Endothelial cell of umbilical vein (primary cell): ENCODE measurements around the gene PAM16. TPM values are rescaled to one million over a fixed set of nuclear protein-coding genes. Genes with fewer than 3 reads are reported as not detected.

ENCODE experiments used
- BruUV-seq: library from RNA; stranded (reverse); fragments of 400-500 nt; replicated peaks from 2 replicates; lab custom pipeline; 2021; lab: Mats Ljungman, UMichigan
- CTCF ChIA-PET: fragments of 300-600, 350-600 bp; sonication (Branson Sonifier 250); formaldehyde crosslinking; loops from one replicate; lab custom pipeline; 2021; ENCODE audit warnings: antibody characterized with exemption, inconsistent platforms; lab: Charles Lee
- POLR2A ChIA-PET: fragments of 300-600, 350-600 bp; sonication (Branson Sonifier 250); formaldehyde crosslinking; loops from one replicate; lab custom pipeline; 2021; ENCODE audit warnings: antibody characterized with exemption, inconsistent platforms; lab: Charles Lee
- DNase-seq: peaks from one replicate; pipeline ENCODE4 v3.0.0-alpha.2; 2011; ENCODE audit warnings: low read depth, low spot score
- FAIRE-seq: peaks from 2 replicates; lab custom pipeline; 2011; peaks lifted over from hg19 to GRCh38; lab: Jason Lieb, UNC
- H2AFZ ChIP-seq: 2 replicates; pipeline ENCODE4 v1.6.0; 2012; ENCODE audit warnings: low read depth, low read length, control low read depth, inconsistent platforms
- H3K27ac ChIP-seq: 2 replicates; pipeline ENCODE4 v1.5.1; 2011; ENCODE audit warnings: low read depth, mild to moderate bottlenecking, control low read depth, low read length, moderate library complexity; ENCODE audit not compliant: insufficient read depth
- H3K27me3 ChIP-seq, 2 experiments: 2 replicates each; pipeline versions ENCODE4 v1.6.0 to v1.6.1; 2011; ENCODE audit warnings: low read length in 2 of 2, mixed read lengths in 1 of 2; ENCODE audit not compliant: control insufficient read depth in 2 of 2, insufficient read depth in 2 of 2
- H3K36me3 ChIP-seq, 2 experiments: 2 replicates in 1 of 2; 3 replicates in 1 of 2; pipeline ENCODE4 v1.5.1; 2011; ENCODE audit warnings: low read length in 2 of 2, mild to moderate bottlenecking in 1 of 2, moderate library complexity in 1 of 2; ENCODE audit not compliant: control insufficient read depth in 2 of 2, insufficient read depth in 2 of 2; ENCODE audit errors: extremely low read depth in 1 of 2
- H3K4me1 ChIP-seq: 3 replicates; pipeline ENCODE4 v1.5.1; 2011; ENCODE audit warnings: mild to moderate bottlenecking, low read length; ENCODE audit not compliant: control insufficient read depth, insufficient read depth; ENCODE audit errors: extremely low read depth
- H3K4me2 ChIP-seq: 2 replicates; pipeline ENCODE4 v1.6.1; 2011; ENCODE audit warnings: low read length, control low read depth, mixed read lengths; ENCODE audit not compliant: insufficient read depth
- H3K4me3 ChIP-seq, 3 experiments: fragments of 200-600 bp in 1 of 3; sonication (generic), shearing (Covaris generic) in 1 of 3; replicated peaks in 1 of 3; 2 replicates each; pipeline ENCODE4 v1.5.1; 2011 to 2016; ENCODE audit warnings: control low read depth in 3 of 3, low read length in 3 of 3, mild to moderate bottlenecking in 2 of 3, inconsistent platforms in 1 of 3, low read depth in 1 of 3, moderate library complexity in 1 of 3; ENCODE audit not compliant: insufficient read depth in 1 of 3
- H3K79me2 ChIP-seq: 2 replicates; pipeline ENCODE4 v1.6.0; 2012; ENCODE audit warnings: low read length, inconsistent platforms; ENCODE audit not compliant: control insufficient read depth, insufficient read depth
- H3K9ac ChIP-seq: replicated peaks from 2 replicates; pipeline ENCODE3; 2011; ENCODE audit warnings: low read length, control low read depth; ENCODE audit not compliant: insufficient read depth; ENCODE audit errors: extremely low read depth
- H3K9me1 ChIP-seq: replicated peaks from 3 replicates; pipeline ENCODE4 v1.6.0; 2011; ENCODE audit warnings: mild to moderate bottlenecking, low read length; ENCODE audit not compliant: control insufficient read depth, insufficient read depth; ENCODE audit errors: extremely low read depth
- H3K9me3 ChIP-seq: replicated peaks from 2 replicates; pipeline ENCODE4 v1.5.1; 2012; ENCODE audit warnings: low read length, inconsistent platforms; ENCODE audit not compliant: control insufficient read depth, insufficient read depth
- H4K20me1 ChIP-seq: replicated peaks from 2 replicates; pipeline ENCODE3; 2011; ENCODE audit warnings: mild to moderate bottlenecking, low read length; ENCODE audit not compliant: control insufficient read depth, insufficient read depth; ENCODE audit errors: extremely low read depth
- CTCF ChIP-seq, 2 donors: IDR thresholded peaks; 1 replicate in 1 of 2; 2 replicates in 1 of 2; pipeline ENCODE4 v1.5.1; 2011; ENCODE audit warnings: low read length in 2 of 2, mild to moderate bottlenecking in 2 of 2, moderate library complexity in 2 of 2, control low read depth in 1 of 2, inconsistent platforms in 1 of 2, low read depth in 1 of 2; ENCODE audit not compliant: insufficient read depth in 1 of 2; ENCODE audit errors: extremely low read depth in 1 of 2
- JUN ChIP-seq: IDR thresholded peaks from 2 replicates; pipeline ENCODE4 v1.6.1; 2011; ENCODE audit warnings: borderline replicate concordance, low read depth; ENCODE audit not compliant: insufficient read length, insufficient read depth
- MYC ChIP-seq: IDR thresholded peaks from one replicate; pipeline ENCODE4 v1.6.1; 2011; ENCODE audit warnings: mild to moderate bottlenecking, low read depth, low read length
- POLR2AphosphoS5 ChIP-seq: IDR thresholded peaks from 2 replicates; pipeline ENCODE4 v1.6.1; 2012; ENCODE audit warnings: low read depth, mild to moderate bottlenecking, control low read depth, low read length, moderate library complexity; ENCODE audit not compliant: insufficient read depth
- dilution Hi-C: fragments of 300-500 bp; cut with MboI; formaldehyde crosslinking; loops from one replicate; pipeline ENCODE4 v1.15.0; 2019; ENCODE audit warnings: low sequenced_read_pairs; ENCODE audit not compliant: extremely low pct_ligation_motif_present
- intact Hi-C: fragments of 100-400 bp; cut with micrococcal nuclease; formaldehyde crosslinking; loops from one replicate; pipeline ENCODE4 v1.10.0; 2022
- polyA plus RNA-seq, 4 experiments: library from polyadenylated mRNA; depleted of rRNA in 3 of 4; stranded (reverse) in 3 of 4; unstranded in 1 of 4; fragments of >200 nt; gene quantifications; 2 replicates each; pipeline versions ENCODE4 v1.2.1 to v1.2.3, GENCODE V29; 2011 to 2012; ENCODE audit warnings: missing spikeins in 1 of 4
- total RNA-seq: library from RNA; stranded (reverse); gene quantifications from 2 replicates; pipeline ENCODE4 v1.2.3, GENCODE V29; 2021
- TF ChIP-seq, protein P1 (sequence below): IDR thresholded peaks from 2 replicates; pipeline ENCODE4 v1.6.1; 2011; ENCODE audit not compliant: insufficient read depth, insufficient read length

PAM16 gene
- total and polyA plus RNA-seq, 2 donors (not counting 3 experiments of a cell fraction or from before 2014, with no cell fraction given), result 40.0 to 67.2 TPM

DNA sequence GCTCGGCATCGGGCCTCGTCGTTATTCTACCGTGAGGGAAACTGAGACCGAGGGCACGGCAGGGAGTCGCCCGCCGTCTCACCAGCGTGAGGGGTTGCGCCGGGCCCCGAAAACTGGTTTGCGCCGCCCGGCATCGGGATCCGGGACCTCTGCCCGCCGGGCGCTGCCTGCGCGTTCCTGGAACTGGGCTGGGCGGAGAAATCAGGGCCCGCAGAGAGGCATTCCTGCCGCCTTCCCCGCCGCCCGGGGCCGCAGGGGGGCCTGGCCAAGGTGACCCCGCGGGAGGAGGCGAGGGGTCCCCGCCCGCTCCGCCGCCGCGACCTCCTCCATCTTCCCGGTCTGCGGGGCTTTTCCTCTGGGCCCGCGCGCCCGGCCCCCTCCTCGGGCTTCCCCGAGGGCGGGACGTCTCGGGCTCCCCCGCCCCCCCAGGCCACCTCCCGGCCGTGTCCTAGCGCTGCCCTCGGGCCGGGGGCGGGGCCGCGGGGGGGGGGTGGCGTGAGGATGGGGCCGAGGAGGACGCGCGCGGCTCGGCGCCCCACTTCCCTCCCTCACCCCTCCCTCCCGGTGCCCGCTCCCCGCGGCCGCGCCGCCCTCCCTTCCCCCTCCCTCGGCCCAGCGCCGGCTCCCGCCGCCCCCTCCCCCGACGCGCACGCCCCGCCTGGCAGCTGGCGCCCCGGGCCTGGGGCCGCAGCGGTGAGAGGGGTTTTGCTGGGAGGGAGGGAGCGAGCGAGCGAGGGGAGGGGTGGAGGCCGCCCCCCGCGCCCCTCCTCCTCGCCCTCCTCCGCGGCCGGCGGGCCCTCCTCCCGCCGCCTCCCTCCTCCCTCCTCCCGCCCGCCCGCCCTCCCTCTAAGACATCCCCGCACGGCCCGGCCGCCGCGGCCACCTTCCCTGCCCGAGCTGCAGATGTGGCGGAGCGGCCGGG lies 35.7 kb downstream of the PAM16 start, which contains the start of gene GLIS2:
Gene GLIS2, plus strand, starts transcription at position 882 of the 922 bp plus-strand sequence. CDS start 16,214 bp downstream, outside the sequence.
- H3K9ac ChIP-seq, result peak within 1 kb of the TSS; percentile 53
- H3K79me2 ChIP-seq, result peaks cover 36% of the 10 kb centered on the region
- no peaks in the 10 kb centered on the region for H3K9me1 ChIP-seq
- no TSS peak for BruUV-seq
- ChIA-PET CTCF (interaction anchor here (0.6 to 6.0 kb wide), 11 partner anchors 9 to 115 kb away, joined by 3 to 73 read pairs (median 5); partner anchors contain the start of gene TFAP4), POLR2A (interaction anchor here (0.9 kb wide), 1 partner anchor 42 kb away, joined by 5 read pairs; the partner anchor contains the start of gene TFAP4)
- FAIRE-seq, result peak; percentile 62
- TF ChIP-seq MYC, result no peak
- peak; percentile 58 for TF ChIP-seq POLR2AphosphoS5
- no peaks in the 10 kb centered on the region for H3K36me3 ChIP-seq
- H4K20me1 ChIP-seq, result no peaks in the 10 kb centered on the region
- intact Hi-C loops, result loop anchor here (1.0 to 2.0 kb wide), 3 partner anchors 8 to 43 kb away; partner anchors contain the start of gene TFAP4
- peak within 1 kb of the TSS; percentile 22 for H3K27ac ChIP-seq
- H3K4me2 ChIP-seq, result peak within 1 kb of the TSS; percentile 59
- no peaks in the 10 kb centered on the region for H3K27me3 ChIP-seq
- peak; percentile 60 for DNase-seq
- dilution Hi-C loops, result no loop called here
- H3K4me1 ChIP-seq, result peaks cover 21% of the 10 kb centered on the region
- H3K9me3 ChIP-seq, result no peaks in the 10 kb centered on the region
- H3K4me3 ChIP-seq, result peak within 1 kb of the TSS; percentile 56 to 77 (median 59)
- H2AFZ ChIP-seq, result peak within 1 kb of the TSS; percentile 84

- Histone ChIP-seq H2AFZ (peak overlapping the region; percentile 84), H3K9me3 (no peaks in the 10 kb centered on the region), H3K27me3 (no peaks in the 10 kb centered on the region), H3K36me3 (no peaks in the 10 kb centered on the region), H3K4me3 (peak overlapping the region; percentile 9 to 59 (median 17)), H3K27ac (peak overlapping the region; percentile 22), H3K4me1 (peaks cover 14% of the 10 kb centered on the region), H3K9ac (peak overlapping the region; percentile 2), H3K79me2 (peaks cover 30% of the 10 kb centered on the region), H3K9me1 (no peaks in the 10 kb centered on the region), H3K4me2 (peak overlapping the region; percentile 59), H4K20me1 (no peaks in the 10 kb centered on the region)
- POLR2A ChIA-PET, result no interaction called here
- dilution Hi-C loops, result no loop called here
- no TSS peak for BruUV-seq
- CTCF ChIA-PET, result interaction anchor here (0.8 to 6.0 kb wide), 5 partner anchors 9 to 41 kb away, joined by 4 to 73 read pairs (median 9); partner anchors contain the start of gene TFAP4
- no peak for TF ChIP-seq CTCF (IDR thresholded peaks at IDR 0.05; ENCODE audit: extremely low read depth in 1 of 2, insufficient read depth in 1 of 2, low read depth in 1 of 2, low read length in 2 of 2)
- no peak for TF ChIP-seq MYC
- TF ChIP-seq, protein P1, sequence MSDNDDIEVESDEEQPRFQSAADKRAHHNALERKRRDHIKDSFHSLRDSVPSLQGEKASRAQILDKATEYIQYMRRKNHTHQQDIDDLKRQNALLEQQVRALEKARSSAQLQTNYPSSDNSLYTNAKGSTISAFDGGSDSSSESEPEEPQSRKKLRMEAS, result peak; percentile 27
- TF ChIP-seq JUN, result no peak
- intact Hi-C loops, result loop anchor here (1.0 kb wide), 1 partner anchor 16 kb away; no protein-coding TSS in a partner anchor
- DNase-seq (peak; percentile 36), FAIRE-seq (peak; percentile 70)
These were observed 36.5 kb downstream of the PAM16 start for GRCh38 chr16:4314532-4315185.
